ENCODE results near the gene LTO1.
A peak's percentile ranks its signal among the peaks of the same experiment; 100 is the strongest.

LTO1 gene

GRCh38 chr11:69637198-69637940 is 37.8 kb downstream of the LTO1 start:
- TF ChIP-seq ZFX (IDR thresholded peaks at IDR 0.05; ENCODE audit: borderline replicate concordance): no peak
- TF ChIP-seq CTCF (IDR thresholded peaks at IDR 0.05): no peak
- H3K27ac ChIP-seq: peak overlapping the region; percentile 100

GRCh38 chr11:69636512-69637197 is 38.5 kb downstream of the LTO1 start:
- peak overlapping the region; percentile 100 for H3K27ac ChIP-seq
- TF ChIP-seq ZFX (IDR thresholded peaks at IDR 0.05; ENCODE audit: borderline replicate concordance) (no peak), CTCF (IDR thresholded peaks at IDR 0.05) (no peak)

- H3K27ac ChIP-seq: peak overlapping the region; percentile 100
- no peak for TF ChIP-seq CTCF (IDR thresholded peaks at IDR 0.05)
- TF ChIP-seq ZFX (IDR thresholded peaks at IDR 0.05; ENCODE audit: borderline replicate concordance): no peak
These were observed 39.2 kb downstream of the LTO1 start for GRCh38 chr11:69635804-69636511.

GRCh38 chr11:69635195-69635594 is 40.0 kb downstream of the LTO1 start:
- TF ChIP-seq CTCF (IDR thresholded peaks at IDR 0.05) (no peak), ZFX (IDR thresholded peaks at IDR 0.05; ENCODE audit: borderline replicate concordance) (no peak)
- H3K27ac ChIP-seq: peak overlapping the region; percentile 100

GRCh38 chr11:69634590-69634989 is 40.6 kb downstream of the LTO1 start:
- TF ChIP-seq CTCF (IDR thresholded peaks at IDR 0.05): no peak
- TF ChIP-seq ZFX (IDR thresholded peaks at IDR 0.05; ENCODE audit: borderline replicate concordance): no peak
- peak overlapping the region; percentile 100 for H3K27ac ChIP-seq

GRCh38 chr11:69634069-69634468 is 41.1 kb downstream of the LTO1 start:
- H3K27ac ChIP-seq: peak overlapping the region; percentile 100
- no peak for TF ChIP-seq CTCF (IDR thresholded peaks at IDR 0.05)
- TF ChIP-seq ZFX (IDR thresholded peaks at IDR 0.05; ENCODE audit: borderline replicate concordance): no peak
